Fibroblast of skin of left biceps (primary cell): ENCODE data around the gene CEP164.
"Not testable (repeated sequence)": the region's sequence is repeated elsewhere in the genome, so short reads cannot be mapped to it uniquely, and the experiment has no call there.

Source experiments
- DNase-seq, 2 experiments: peaks; one replicate each; pipeline ENCODE4 v3.0.0-alpha.2; 2013; ENCODE audit warnings: low read depth in 2 of 2

The CEP164 gene

GRCh38 chr11:117441146-117441975, 113.7 kb downstream of the CEP164 start:
- no peak for DNase-seq

GRCh38 chr11:117442049-117442868, 114.6 kb downstream of the CEP164 start:
- DNase-seq = no peak

- DNase-seq = no peak
Measured at GRCh38 chr11:117442869-117443239, 115.2 kb downstream of the CEP164 start.

- no peak for DNase-seq
Measured at GRCh38 chr11:117443266-117444186, 115.9 kb downstream of the CEP164 start.

GRCh38 chr11:117444256-117444655, 116.6 kb downstream of the CEP164 start:
- DNase-seq = no peak

- no peak for DNase-seq
Measured at GRCh38 chr11:117444711-117445658, 117.3 kb downstream of the CEP164 start.

GRCh38 chr11:117449111-117449693, 121.5 kb downstream of the CEP164 start:
- DNase-seq = no peak

GRCh38 chr11:117453886-117454563, 126.4 kb downstream of the CEP164 start:
- DNase-seq = no peak

- DNase-seq = no peak
Measured at GRCh38 chr11:117454564-117454917, 126.9 kb downstream of the CEP164 start.

GRCh38 chr11:117456027-117456720, 128.5 kb downstream of the CEP164 start:
- DNase-seq = no peak

- not testable (repeated sequence) for DNase-seq
Measured at GRCh38 chr11:117456721-117457029, 129.0 kb downstream of the CEP164 start.

- DNase-seq = no peak
Measured at GRCh38 chr11:117457031-117457785, 129.6 kb downstream of the CEP164 start.

GRCh38 chr11:117457835-117458234, 130.2 kb downstream of the CEP164 start:
- DNase-seq = no peak

GRCh38 chr11:117458275-117459122, 130.8 kb downstream of the CEP164 start:
- no peak for DNase-seq

- DNase-seq = no peak
Measured at GRCh38 chr11:117459123-117459978, 131.7 kb downstream of the CEP164 start.

- no peak for DNase-seq
Measured at GRCh38 chr11:117459979-117460300, 132.3 kb downstream of the CEP164 start.
